Mononuclear cell (primary cell): Measurements from ENCODE around the gene PAK6. TPM values are rescaled to one million over a fixed set of nuclear protein-coding genes. Genes with fewer than 3 reads are reported as not detected.

Experiments used
- H3K27me3 ChIP-seq: 2 replicates; pipeline ENCODE4 v1.6.0; 2011; ENCODE audit warnings: low read length, control low read depth; ENCODE audit not compliant: insufficient read depth
- H3K4me1 ChIP-seq: 2 replicates; pipeline ENCODE4 v1.5.1; 2011; ENCODE audit warnings: mild to moderate bottlenecking, low read length, control low read depth; ENCODE audit not compliant: insufficient read depth
- H3K4me3 ChIP-seq: 2 replicates; pipeline ENCODE4 v1.5.1; 2011; ENCODE audit warnings: mild to moderate bottlenecking, low read length, moderate library complexity
- H3K9me3 ChIP-seq: 2 replicates; pipeline ENCODE4 v1.5.1; 2011; ENCODE audit warnings: low read depth, mild to moderate bottlenecking, control low read depth, low read length
- total RNA-seq: library from RNA; depleted of rRNA; stranded (reverse); fragments of >200 nt; gene quantifications from one replicate; pipeline ENCODE4 v1.2.3, GENCODE V29; 2012

PAK6 gene
- total RNA-seq, 1 donor: 0.42 TPM

DNA sequence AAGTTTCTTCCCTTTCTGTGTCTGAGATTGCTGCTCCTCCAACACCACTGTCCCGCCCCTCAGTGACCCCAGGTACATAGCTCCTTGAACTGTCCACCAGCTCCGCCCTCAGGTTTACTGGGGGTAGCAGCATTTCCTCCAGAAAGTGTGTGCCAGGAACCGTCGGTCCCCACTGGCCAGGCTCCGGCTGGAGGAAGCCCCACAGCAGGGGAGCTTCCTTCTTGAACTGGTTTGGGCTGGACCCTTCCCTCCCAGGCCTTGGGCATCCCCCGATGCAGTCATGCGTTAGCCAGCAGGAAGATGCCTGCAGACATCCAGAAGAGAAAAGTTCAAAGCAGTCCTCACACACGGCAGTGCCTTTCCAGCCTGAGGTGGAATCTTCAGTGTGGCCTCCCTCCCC is 19.7 kb downstream of the PAK6 start:
- peaks cover under 1% of the 10 kb centered on the region for H3K4me1 ChIP-seq
- no peak overlapping the region for H3K4me3 ChIP-seq
- no peaks in the 10 kb centered on the region for H3K9me3 ChIP-seq
- H3K27me3 ChIP-seq: peaks cover 10% of the 10 kb centered on the region

DNA sequence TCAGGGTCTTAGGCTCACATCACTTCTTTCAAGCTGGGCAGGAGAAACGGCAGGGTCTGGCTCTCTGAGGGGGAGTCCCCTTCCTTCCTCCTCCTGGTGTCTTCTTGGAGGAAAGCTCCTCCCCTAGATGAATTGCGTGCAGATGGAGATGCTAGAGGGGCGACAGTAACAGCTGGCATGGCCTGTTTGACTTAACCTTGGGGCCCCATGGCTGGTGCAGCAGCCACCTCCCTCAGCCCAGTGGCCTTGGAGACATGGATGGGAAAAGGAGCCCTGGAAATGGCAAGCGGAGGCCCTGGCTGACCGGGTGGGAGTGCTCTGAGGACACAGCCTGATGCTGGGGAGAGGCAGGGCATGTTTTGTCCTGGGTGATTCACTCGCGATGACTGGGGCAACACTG is 20.2 kb downstream of the PAK6 start:
- H3K4me1 ChIP-seq: no peaks in the 10 kb centered on the region
- peaks cover 6% of the 10 kb centered on the region for H3K27me3 ChIP-seq
- no peaks in the 10 kb centered on the region for H3K9me3 ChIP-seq
- H3K4me3 ChIP-seq: no peak overlapping the region

DNA sequence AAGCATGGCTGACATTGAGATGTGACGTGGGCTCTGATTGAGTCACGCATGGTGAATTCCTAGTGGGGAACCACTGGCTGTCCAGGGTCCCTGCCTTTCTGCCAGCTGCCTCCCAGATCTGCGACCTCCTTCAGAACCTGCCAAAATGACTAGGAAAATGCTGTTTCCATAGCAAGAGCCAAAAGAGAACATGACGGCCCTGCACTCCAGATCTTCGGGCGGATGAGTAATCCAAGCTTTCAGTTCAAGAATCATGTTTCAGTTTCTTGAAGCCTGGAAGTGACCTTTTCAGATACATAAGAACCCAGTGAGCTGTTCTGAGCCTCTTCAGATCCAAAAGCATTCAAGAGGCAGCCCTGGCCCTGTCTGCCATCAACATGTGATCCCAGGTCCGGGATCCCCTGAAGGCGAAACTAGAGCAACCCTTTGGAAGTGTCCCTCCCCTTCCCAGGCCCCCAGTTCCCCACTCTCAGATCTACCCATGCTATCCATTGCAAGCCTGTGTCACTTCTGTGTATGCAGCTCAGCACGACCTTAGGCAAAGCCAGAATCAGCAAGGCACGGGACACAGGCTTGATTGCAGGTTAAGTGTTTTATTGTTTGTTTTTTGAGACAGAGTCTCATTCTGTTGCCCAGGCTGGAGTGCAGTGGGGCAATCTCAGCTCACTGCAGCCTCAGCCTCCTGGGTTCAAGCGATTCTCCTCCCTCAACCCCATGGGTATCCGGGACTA is 24.3 kb downstream of the PAK6 start:
- Histone ChIP-seq H3K27me3 (no peaks in the 10 kb centered on the region), H3K9me3 (no peaks in the 10 kb centered on the region), H3K4me1 (no peaks in the 10 kb centered on the region), H3K4me3 (no peak overlapping the region)

DNA sequence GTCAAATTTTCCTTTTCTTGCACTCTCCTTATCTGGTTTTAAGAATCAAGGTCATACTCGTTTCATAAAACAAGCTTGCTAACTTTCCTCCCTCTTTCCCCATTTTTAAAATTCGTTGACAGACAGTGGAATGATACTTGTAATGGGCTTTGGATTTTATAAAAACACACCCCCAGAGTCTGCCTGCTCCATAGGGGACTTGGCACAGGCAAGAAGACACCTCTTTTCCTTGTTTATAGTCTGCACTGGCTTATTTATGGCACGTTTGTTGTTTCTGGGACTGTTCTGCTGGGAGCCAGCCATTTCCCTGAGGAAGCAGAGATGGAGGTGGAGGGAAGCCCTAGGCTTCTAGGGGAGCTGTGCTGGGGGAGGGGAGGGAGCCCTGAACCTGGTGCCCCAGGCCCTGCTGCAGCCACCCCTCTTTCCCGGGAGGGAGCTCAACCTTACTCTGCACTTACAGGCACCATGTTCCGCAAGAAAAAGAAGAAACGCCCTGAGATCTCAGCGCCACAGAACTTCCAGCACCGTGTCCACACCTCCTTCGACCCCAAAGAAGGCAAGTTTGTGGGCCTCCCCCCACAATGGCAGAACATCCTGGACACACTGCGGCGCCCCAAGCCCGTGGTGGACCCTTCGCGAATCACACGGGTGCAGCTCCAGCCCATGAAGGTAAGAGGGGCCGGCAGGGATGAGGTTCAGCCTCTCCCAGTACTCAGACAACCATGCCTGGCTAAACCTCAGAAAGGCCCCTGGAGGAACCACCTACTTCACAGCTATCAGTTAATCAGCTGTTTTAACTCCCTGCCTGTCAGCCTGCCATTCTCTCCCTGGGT is 25.7 kb downstream of the PAK6 start:
- Histone ChIP-seq H3K27me3 (no peaks in the 10 kb centered on the region), H3K4me3 (no peak overlapping the region), H3K9me3 (no peaks in the 10 kb centered on the region), H3K4me1 (no peaks in the 10 kb centered on the region)

DNA sequence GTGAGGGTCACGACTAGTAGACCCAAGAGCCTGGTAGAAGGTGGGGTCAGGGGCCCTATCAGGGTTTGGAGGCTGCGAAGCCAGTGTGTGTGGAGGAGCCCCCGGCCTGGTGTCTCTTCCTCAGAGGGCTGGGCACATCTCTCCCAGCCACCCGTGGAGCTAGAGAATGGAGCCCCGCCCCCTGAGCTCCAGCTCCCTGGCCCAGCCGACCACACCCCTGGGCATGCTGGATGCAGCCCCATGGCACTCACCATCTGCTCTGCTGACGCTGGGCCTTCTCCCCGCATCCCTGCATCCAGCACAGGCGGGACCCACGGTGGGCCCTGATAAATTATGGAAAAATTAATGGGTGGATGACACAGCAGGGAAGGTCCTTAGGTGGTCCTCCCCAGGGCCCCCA is 26.5 kb downstream of the PAK6 start:
- no peaks in the 10 kb centered on the region for H3K4me1 ChIP-seq
- H3K27me3 ChIP-seq: no peaks in the 10 kb centered on the region
- no peak overlapping the region for H3K4me3 ChIP-seq

DNA sequence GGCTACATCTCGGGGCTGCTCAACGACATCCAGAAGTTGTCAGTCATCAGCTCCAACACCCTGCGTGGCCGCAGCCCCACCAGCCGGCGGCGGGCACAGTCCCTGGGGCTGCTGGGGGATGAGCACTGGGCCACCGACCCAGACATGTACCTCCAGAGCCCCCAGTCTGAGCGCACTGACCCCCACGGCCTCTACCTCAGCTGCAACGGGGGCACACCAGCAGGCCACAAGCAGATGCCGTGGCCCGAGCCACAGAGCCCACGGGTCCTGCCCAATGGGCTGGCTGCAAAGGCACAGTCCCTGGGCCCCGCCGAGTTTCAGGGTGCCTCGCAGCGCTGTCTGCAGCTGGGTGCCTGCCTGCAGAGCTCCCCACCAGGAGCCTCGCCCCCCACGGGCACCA is 27.0 kb downstream of the PAK6 start:
- H3K27me3 ChIP-seq: no peaks in the 10 kb centered on the region
- H3K9me3 ChIP-seq: no peaks in the 10 kb centered on the region
- H3K4me1 ChIP-seq: no peaks in the 10 kb centered on the region
- H3K4me3 ChIP-seq: no peak overlapping the region

More for the DNA sequence above, 26.5 kb downstream of the PAK6 start:
- H3K9me3 ChIP-seq: no peaks in the 10 kb centered on the region

DNA sequence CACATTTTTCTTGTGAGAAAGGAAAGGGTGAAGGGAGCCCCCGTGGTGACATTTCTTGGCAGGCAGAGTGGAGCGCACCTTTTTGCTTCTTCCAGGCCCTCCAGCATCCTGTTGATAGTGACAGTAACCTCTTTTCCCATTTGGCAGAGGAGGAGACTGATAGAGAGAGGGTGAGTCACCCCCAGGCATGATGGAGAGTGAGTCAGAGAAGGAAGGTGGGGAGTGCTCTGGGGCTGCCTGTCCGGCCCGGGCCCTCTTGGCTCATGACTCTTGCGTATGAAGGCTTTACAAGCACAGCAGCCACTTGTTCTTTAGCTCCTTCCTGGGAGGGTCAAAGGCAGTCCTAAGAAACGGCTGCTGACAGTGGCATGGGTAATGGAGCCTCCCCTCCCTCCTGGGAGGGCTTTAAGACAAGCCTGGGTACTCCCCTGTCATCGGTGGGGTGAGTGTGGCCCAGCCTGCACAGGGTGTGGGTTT is 28.0 kb downstream of the PAK6 start:
- no peaks in the 10 kb centered on the region for H3K9me3 ChIP-seq
- H3K27me3 ChIP-seq: no peaks in the 10 kb centered on the region
- no peaks in the 10 kb centered on the region for H3K4me1 ChIP-seq
- H3K4me3 ChIP-seq: no peak overlapping the region

DNA sequence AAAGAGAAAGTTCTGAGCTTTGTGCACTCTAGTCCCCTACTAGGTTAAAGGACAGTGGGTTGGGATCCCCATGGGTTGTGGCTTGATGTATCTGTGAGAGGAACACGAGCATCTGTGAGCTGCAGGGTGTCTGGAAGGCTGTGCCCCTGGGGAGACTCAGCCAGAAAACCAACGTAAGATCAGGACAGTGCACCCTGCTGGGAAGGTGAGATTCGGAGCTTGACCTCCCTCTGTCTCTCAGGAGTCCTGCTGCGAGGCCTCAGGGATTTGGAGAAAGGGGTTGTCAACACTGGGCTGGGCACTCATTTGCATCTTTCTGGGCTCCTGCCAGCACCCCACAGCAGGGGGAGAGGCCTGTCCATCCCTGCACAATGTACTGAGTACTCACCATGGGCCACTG is 28.8 kb downstream of the PAK6 start:
- Histone ChIP-seq H3K4me1 (no peaks in the 10 kb centered on the region), H3K9me3 (no peaks in the 10 kb centered on the region), H3K4me3 (no peak overlapping the region), H3K27me3 (no peaks in the 10 kb centered on the region)

DNA sequence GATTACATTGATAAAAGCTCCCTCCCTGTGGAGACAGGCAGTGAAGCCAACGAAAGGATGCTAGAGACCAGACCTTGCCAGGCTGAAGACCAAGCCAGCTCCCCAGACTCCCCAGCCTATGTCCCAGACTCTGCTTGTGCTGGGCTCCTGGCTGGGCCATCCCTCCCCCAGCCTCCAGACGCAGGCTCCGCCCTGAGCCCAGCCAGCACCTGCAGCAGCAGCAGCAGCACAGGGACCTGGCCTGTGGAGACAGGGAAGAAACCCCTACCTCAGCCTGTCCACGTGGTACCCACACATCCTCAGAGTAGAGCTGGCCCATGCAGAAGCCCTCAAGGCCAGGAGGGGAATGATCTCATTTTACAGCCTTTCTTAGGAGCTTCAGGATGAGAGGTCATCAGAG is 30.7 kb downstream of the PAK6 start:
- Histone ChIP-seq H3K9me3 (no peaks in the 10 kb centered on the region), H3K4me3 (no peak overlapping the region), H3K27me3 (no peaks in the 10 kb centered on the region), H3K4me1 (no peaks in the 10 kb centered on the region)

DNA sequence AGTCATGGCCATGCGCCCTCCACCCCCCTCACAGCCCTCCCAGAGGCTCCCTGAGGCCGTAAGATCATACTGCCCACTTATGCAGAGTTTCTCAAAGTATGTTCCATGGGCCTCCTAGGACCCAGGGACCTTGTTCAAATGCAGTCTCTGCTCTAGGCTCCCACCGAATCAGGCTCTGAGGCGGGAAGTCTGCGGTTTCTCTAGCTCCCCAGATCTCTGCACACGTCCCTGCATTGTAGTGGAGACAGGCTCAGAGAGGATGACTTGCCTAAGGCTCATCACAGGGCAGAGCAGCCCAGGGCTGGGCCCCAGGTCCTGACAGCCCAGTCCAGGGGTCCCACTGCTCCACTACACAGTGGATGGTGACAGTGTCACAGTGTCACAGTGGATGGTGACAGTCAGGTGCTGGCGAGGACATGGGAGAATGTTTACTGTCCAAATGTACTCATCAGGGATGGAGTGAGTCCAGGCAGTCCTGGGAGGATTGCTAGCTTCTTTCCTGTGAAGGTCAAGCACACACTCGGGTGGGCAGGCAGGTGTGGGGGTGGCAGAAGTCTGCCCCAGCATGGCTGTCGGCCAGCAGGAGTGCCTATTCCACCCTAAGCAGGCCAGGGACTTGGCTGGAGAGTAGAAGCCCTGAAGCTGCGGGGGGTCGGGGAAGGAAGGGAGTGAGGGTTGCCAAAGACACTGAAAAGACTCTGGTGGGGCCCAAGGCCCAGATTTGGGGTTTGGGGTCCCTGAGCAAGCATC is 31.6 kb downstream of the PAK6 start:
- H3K27me3 ChIP-seq: no peaks in the 10 kb centered on the region

DNA sequence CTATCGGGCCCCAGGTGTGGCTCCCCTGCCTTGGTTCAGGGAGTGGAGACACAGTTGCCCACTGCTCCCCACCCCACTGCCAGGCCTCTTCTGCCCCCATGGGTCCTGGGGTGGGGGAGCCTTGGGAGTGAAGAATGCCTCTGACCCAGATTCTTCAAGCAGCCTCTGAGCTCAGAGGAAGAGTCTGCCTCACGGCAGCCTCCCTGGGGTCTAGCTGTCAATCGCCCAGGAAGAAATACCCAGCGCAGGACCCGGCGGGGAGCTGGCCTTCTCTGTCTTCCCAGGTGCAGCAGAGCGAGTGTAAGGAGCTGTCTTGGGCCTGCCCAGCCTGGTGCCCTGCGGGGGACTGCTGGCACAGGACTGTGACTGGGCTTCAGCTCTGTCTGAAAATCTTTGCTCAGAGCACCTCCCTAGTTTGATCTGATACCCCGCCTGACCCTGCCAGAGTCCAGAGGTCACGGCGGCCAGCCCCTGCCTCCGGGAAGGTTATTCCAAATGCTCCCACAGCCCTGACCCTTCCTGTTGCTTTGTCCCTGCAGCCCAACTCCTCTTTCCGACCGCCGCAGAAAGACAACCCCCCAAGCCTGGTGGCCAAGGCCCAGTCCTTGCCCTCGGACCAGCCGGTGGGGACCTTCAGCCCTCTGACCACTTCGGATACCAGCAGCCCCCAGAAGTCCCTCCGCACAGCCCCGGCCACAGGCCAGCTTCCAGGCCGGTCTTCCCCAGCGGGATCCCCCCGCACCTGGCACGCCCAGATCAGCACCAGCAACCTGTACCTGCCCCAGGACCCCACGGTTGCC is 33.0 kb downstream of the PAK6 start:
- H3K9me3 ChIP-seq: no peaks in the 10 kb centered on the region
- peaks cover 14% of the 10 kb centered on the region for H3K4me1 ChIP-seq
- no peaks in the 10 kb centered on the region for H3K27me3 ChIP-seq
- no peak overlapping the region for H3K4me3 ChIP-seq

More for the DNA sequence above, 31.6 kb downstream of the PAK6 start:
- Histone ChIP-seq H3K4me1 (peaks cover 6% of the 10 kb centered on the region), H3K4me3 (no peak overlapping the region), H3K9me3 (no peaks in the 10 kb centered on the region)

DNA sequence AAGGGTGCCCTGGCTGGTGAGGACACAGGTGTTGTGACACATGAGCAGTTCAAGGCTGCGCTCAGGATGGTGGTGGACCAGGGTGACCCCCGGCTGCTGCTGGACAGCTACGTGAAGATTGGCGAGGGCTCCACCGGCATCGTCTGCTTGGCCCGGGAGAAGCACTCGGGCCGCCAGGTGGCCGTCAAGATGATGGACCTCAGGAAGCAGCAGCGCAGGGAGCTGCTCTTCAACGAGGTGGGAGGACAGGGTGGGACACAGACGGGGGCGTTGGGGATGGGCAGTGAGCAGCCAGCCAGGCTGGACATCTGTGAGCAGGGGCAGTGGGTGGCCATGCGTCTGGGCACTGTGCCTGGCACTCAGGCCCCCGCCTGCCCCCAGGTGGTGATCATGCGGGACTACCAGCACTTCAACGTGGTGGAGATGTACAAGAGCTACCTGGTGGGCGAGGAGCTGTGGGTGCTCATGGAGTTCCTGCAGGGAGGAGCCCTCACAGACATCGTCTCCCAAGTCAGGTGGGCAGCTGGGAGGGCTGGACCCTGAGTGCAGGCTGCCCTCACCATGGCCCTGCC is 33.7 kb downstream of the PAK6 start:
- Histone ChIP-seq H3K27me3 (no peaks in the 10 kb centered on the region), H3K9me3 (no peaks in the 10 kb centered on the region), H3K4me3 (no peak overlapping the region), H3K4me1 (peaks cover 21% of the 10 kb centered on the region)

DNA sequence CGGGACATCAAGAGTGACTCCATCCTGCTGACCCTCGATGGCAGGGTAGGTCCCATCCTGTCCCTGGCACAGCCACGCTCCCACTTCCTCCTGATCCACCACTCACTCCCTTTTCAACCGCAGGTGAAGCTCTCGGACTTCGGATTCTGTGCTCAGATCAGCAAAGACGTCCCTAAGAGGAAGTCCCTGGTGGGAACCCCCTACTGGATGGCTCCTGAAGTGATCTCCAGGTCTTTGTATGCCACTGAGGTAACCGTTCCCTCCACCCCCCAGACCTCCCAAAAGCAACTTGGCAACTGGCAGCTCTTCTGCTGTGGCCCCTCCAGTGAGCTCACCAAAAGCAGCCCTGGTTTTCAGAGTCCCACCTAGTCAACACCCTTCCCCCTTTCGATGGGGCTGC is 34.6 kb downstream of the PAK6 start:
- H3K4me3 ChIP-seq: no peak overlapping the region
- H3K9me3 ChIP-seq: no peaks in the 10 kb centered on the region
- H3K4me1 ChIP-seq: peaks cover 30% of the 10 kb centered on the region
- peaks cover 4% of the 10 kb centered on the region for H3K27me3 ChIP-seq
